IMR-90 (cell line): ENCODE measurements around the gene RSPH10B2.
"Not testable (repeated sequence)": the region's sequence is repeated elsewhere in the genome, so short reads cannot be mapped to it uniquely, and the experiment has no call there.

Source experiments
- BHLHE40 ChIP-seq: fragments of 150-350 bp; IDR thresholded peaks from 2 replicates; pipeline ENCODE4 v1.6.1; 2016; ENCODE audit warnings: mild to moderate bottlenecking, low read depth, low read length
- CEBPB ChIP-seq: IDR thresholded peaks from 2 replicates; pipeline ENCODE4 v1.6.1; 2012; ENCODE audit warnings: low read depth, low read length, improper control_type of control experiment
- POLR2A ChIP-seq: IDR thresholded peaks from 2 replicates; pipeline ENCODE4 v1.6.1; 2012; ENCODE audit warnings: mild to moderate bottlenecking, low read depth, low read length
- RFX5 ChIP-seq: IDR thresholded peaks from 2 replicates; pipeline ENCODE4 v1.8.0; 2012; ENCODE audit warnings: low read depth, mild to moderate bottlenecking, low read length, moderate library complexity
- TF ChIP-seq, protein P1 (sequence below): conservative IDR thresholded peaks from 2 replicates; pipeline ENCODE4 v1.5.1; 2012; ENCODE audit warnings: mild to moderate bottlenecking, low read depth, low read length, improper control_type of control experiment
- TF ChIP-seq, protein P2 (sequence below): fragments of 150-350 bp; IDR thresholded peaks from 2 replicates; pipeline ENCODE4 v1.6.1; 2016; ENCODE audit warnings: low read depth, mild to moderate bottlenecking, low read length, moderate library complexity, borderline replicate concordance

DNA sequence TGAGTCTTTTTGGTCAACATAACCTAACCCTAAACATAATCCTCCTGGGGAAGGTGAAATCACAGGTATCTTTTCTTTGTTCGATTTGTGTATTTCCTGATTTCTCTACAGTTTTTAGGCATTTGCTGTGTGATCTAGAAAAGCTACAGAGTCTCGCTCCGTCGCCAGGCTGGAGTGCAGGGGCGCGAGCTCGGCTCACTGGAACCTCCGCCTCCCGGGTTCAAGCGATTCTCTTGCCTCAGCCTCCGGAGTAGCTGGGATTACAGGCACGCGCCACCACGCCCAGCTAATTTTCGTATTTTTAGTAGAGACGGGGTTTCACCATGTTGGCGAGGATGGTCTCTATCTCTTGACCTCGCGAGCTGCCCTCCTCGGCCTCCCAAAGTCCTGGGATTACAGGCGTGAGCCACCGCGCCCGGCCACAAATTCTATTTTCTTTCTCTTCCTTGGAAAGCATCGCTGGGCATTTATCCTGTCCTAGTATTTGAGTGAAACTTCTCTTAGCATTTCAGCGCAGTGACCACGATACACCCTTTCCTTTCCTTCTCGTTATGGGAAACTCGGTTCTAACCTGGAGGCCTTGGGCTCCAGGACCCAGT, 24.9 kb upstream of the RSPH10B2 start:
- TF ChIP-seq, protein P1, sequence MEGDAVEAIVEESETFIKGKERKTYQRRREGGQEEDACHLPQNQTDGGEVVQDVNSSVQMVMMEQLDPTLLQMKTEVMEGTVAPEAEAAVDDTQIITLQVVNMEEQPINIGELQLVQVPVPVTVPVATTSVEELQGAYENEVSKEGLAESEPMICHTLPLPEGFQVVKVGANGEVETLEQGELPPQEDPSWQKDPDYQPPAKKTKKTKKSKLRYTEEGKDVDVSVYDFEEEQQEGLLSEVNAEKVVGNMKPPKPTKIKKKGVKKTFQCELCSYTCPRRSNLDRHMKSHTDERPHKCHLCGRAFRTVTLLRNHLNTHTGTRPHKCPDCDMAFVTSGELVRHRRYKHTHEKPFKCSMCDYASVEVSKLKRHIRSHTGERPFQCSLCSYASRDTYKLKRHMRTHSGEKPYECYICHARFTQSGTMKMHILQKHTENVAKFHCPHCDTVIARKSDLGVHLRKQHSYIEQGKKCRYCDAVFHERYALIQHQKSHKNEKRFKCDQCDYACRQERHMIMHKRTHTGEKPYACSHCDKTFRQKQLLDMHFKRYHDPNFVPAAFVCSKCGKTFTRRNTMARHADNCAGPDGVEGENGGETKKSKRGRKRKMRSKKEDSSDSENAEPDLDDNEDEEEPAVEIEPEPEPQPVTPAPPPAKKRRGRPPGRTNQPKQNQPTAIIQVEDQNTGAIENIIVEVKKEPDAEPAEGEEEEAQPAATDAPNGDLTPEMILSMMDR, result not testable (repeated sequence)
- not testable (repeated sequence) for TF ChIP-seq BHLHE40, POLR2A, CEBPB, RFX5
- TF ChIP-seq, protein P2, sequence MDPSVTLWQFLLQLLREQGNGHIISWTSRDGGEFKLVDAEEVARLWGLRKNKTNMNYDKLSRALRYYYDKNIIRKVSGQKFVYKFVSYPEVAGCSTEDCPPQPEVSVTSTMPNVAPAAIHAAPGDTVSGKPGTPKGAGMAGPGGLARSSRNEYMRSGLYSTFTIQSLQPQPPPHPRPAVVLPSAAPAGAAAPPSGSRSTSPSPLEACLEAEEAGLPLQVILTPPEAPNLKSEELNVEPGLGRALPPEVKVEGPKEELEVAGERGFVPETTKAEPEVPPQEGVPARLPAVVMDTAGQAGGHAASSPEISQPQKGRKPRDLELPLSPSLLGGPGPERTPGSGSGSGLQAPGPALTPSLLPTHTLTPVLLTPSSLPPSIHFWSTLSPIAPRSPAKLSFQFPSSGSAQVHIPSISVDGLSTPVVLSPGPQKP, result not testable (repeated sequence)
